Kidney (tissue), 14 donors: ENCODE measurements around the gene ZFYVE26. TPM values are rescaled to one million over a fixed set of nuclear protein-coding genes. Genes with fewer than 3 reads are reported as not detected.

Source experiments
- DNase-seq, 5 donors: peaks; one replicate each; pipeline ENCODE4 v3.0.0-alpha.2; 2013 to 2020
- FAIRE-seq: peaks from 2 replicates; lab custom pipeline; 2012; peaks lifted over from hg19 to GRCh38; lab: Jason Lieb, UNC
- H3K27ac ChIP-seq, 2 donors: one replicate each; pipeline ENCODE4 v1.7.0; 2013; ENCODE audit warnings: low read depth in 2 of 2, low read length in 2 of 2, inconsistent platforms in 1 of 2
- H3K27me3 ChIP-seq: one replicate; pipeline ENCODE4 v1.7.1; 2013; ENCODE audit warnings: low read length, inconsistent platforms; ENCODE audit not compliant: control insufficient read depth, insufficient read depth
- H3K36me3 ChIP-seq, 3 donors: one replicate each; pipeline versions ENCODE4 v1.7.0 to v1.7.1; 2013; ENCODE audit warnings: low read length in 3 of 3, control low read depth in 1 of 3, inconsistent platforms in 1 of 3; ENCODE audit not compliant: insufficient read depth in 3 of 3, control insufficient read depth in 2 of 3
- H3K4me1 ChIP-seq, 3 donors: one replicate each; pipeline versions ENCODE4 v1.7.0 to v1.7.1; 2013; ENCODE audit warnings: low read length in 3 of 3, inconsistent platforms in 1 of 3, low read depth in 1 of 3; ENCODE audit not compliant: control insufficient read depth in 2 of 3, insufficient read depth in 2 of 3
- H3K4me3 ChIP-seq, 3 donors: one replicate each; pipeline versions ENCODE4 v1.7.0 to v1.8.1; 2013; ENCODE audit warnings: low read length in 3 of 3, control low read depth in 1 of 3, inconsistent platforms in 1 of 3
- H3K9ac ChIP-seq, 3 donors: one replicate each; pipeline versions ENCODE4 v1.7.0 to v1.7.1; 2013; ENCODE audit warnings: low read length in 3 of 3, control low read depth in 1 of 3, inconsistent platforms in 1 of 3
- H3K9me3 ChIP-seq, 3 donors: one replicate each; pipeline versions ENCODE4 v1.7.0 to v1.7.1; 2013; ENCODE audit warnings: low read length in 3 of 3, control low read depth in 1 of 3, inconsistent platforms in 1 of 3; ENCODE audit not compliant: control insufficient read depth in 2 of 3, insufficient read depth in 1 of 3
- CTCF ChIP-seq: IDR thresholded peaks from 3 replicates; pipeline ENCODE4 v1.5.1; 2012; ENCODE audit warnings: mild to moderate bottlenecking, moderate library complexity, borderline replicate concordance; ENCODE audit not compliant: insufficient read depth; ENCODE audit errors: extremely low read depth
- intact Hi-C: fragments of 100-400 bp; cut with DNase I; formaldehyde crosslinking; loops from one replicate; pipeline ENCODE4 v1.11.1; 2022
- polyA plus RNA-seq: library from polyadenylated mRNA; stranded (reverse); fragments of 350-450 nt; fragmentation: Illumina TruSeq; extraction: RNeasy Lipid Tissue Mini Kit (QIAGEN cat#74804); gene quantifications from one replicate; pipeline ENCODE4 v1.2.3, GENCODE V29; 2014; ENCODE audit warnings: low read depth, low replicate concordance; ENCODE audit not compliant: insufficient read depth
- total RNA-seq: library from RNA; stranded (reverse); fragmentation: NEBNext Ultra II Directional; extraction: Animal tissue kit (Norgen Biotek cat#: 25700); gene quantifications from one replicate; pipeline ENCODE4 v1.2.1, GENCODE V29; 2021
- donor health status: control.
- donor health status: control.
- donor health status: control.
- donor health status: control.
- donor health status: control.
- donor health status: DM: yes; HTN: yes; CAD: no.
- donor health status: Normal renal cell carcinoma (clear cell type).

The ZFYVE26 gene
- total and polyA plus RNA-seq, 2 donors from 2014 or later = 4.2 to 25.3 TPM

- Histone ChIP-seq H3K27me3 (no peaks in the 10 kb centered on the region), H3K9me3 (no peaks in the 10 kb centered on the region), H3K27ac (no peak overlapping the region), H3K9ac (no peak overlapping the region), H3K4me1 (no peaks in the 10 kb centered on the region), H3K4me3 (no peak overlapping the region), H3K36me3 (peaks cover 9 to 82% (median 60%) of the 10 kb centered on the region in 3 donors)
- no peak for TF ChIP-seq CTCF
- no peak for FAIRE-seq
- no peak for DNase-seq
- intact Hi-C loops = no loop called here
Observed at GRCh38 chr14:67778792-67779191, 37.6 kb downstream of the ZFYVE26 start.

DNA sequence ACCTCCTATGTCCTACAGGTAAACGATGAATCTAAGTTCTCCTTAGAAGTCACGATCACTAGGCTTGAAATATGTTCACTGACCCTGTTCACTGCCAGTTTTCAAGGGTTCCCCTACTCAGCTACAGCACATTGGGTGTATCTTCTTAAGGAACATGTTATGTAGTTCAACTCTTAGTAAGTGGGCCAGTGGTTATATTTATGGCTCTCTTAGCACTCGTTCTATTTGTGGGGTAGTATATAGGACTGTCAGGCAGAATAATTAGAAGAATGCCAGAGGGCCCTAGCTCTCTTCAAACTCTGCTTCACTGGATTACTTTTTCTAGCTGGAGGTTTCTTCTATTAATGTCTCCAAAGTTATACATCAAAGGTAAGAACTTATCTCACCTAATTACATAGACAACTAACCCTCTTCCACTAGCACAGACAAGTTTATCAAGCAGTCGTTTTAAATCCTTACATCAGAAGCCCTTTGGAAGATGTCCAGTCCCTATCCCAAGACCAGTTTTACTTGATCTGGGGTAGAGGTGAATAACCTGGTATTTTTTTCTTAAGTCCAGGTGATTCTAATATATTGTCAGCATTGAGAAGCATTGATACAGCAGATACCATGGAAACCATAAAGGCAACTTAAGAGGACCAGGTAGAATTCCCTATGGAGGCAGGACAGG lies 39.6 kb downstream of the ZFYVE26 start:
- Histone ChIP-seq H3K4me1 (no peaks in the 10 kb centered on the region), H3K27me3 (no peaks in the 10 kb centered on the region), H3K4me3 (no peak overlapping the region), H3K9me3 (no peaks in the 10 kb centered on the region), H3K27ac (no peak overlapping the region), H3K36me3 (peaks cover 10 to 79% (median 51%) of the 10 kb centered on the region in 3 donors), H3K9ac (no peak overlapping the region)
- intact Hi-C loops = no loop called here
- no peak for TF ChIP-seq CTCF
- DNase-seq (no peak), FAIRE-seq (no peak)

DNA sequence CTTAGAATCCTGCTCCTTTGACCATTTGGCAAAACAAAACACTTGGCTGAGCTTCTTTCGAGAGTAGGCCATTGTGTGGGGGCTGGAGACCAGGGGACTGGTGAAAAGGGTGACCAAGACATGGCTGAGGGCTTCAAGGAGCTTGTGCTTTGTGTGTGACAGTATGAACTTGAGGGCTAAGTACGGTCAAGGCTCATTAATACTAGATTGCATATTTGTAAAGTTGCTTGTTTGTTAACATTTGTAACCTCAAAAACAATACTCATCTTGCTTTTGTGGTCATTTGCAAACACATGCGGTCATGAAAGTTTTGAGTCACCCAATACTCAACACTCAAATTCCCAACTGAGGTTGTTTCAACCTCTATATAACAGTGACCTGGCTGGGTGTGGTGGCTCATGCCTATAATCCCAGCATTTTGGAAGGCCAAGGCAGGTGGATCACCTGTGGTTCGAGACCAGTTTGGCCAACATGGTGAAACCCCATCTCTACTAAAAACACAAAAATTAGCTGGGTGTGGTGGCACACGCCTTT lies 42.5 kb downstream of the ZFYVE26 start:
- no peaks in the 10 kb centered on the region for H3K9me3 ChIP-seq
- H3K27ac ChIP-seq = no peak overlapping the region
- DNase-seq (no peak), FAIRE-seq (no peak)
- TF ChIP-seq CTCF = no peak
- intact Hi-C loops = no loop called here
- H3K9ac ChIP-seq = no peak overlapping the region
- H3K4me1 ChIP-seq = no peaks in the 10 kb centered on the region
- H3K4me3 ChIP-seq = no peak overlapping the region
- H3K27me3 ChIP-seq = no peaks in the 10 kb centered on the region
- peaks cover 7 to 86% (median 47%) of the 10 kb centered on the region in 3 donors for H3K36me3 ChIP-seq

DNA sequence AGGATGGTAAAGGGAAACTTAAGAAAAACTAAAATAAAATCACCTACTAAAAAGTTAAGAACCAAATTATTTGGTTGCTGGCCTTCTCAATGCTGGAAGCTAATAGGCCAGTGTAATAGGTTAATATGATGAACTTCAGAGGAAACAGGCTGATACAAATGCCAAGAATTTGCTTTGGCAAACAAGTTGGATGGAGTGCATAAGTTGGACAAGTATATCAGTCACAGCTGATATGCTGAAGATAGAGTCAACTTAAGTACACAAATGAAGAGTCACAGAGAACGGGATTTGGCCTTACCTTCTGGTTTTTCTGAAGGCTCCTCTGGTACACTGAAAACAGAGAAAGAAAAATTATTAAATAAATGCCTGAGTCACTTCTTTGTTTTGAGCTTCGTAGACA lies 48.2 kb downstream of the ZFYVE26 start:
- FAIRE-seq (no peak), DNase-seq (no peak)
- no peaks in the 10 kb centered on the region for H3K4me1 ChIP-seq
- peaks cover 9 to 72% (median 34%) of the 10 kb centered on the region in 3 donors for H3K36me3 ChIP-seq
- no peak overlapping the region for H3K27ac ChIP-seq
- no peak overlapping the region for H3K9ac ChIP-seq
- H3K27me3 ChIP-seq = no peaks in the 10 kb centered on the region
- no peak for TF ChIP-seq CTCF
- intact Hi-C loops = no loop called here
- no peak overlapping the region for H3K4me3 ChIP-seq
- H3K9me3 ChIP-seq = no peaks in the 10 kb centered on the region
